HEK293 (cell line): ENCODE measurements around the gene SLC17A6.

Experiments used
- CTCF ChIA-PET: fragments of 350-600 bp; formaldehyde crosslinking; extraction: SDS; loops from one replicate; lab custom pipeline; 2021; ENCODE audit warnings: antibody characterized with exemption; lab: Yijun Ruan, JAX
- POLR2A ChIA-PET: fragments of 300-600 bp; formaldehyde crosslinking; extraction: SDS; loops from one replicate; lab custom pipeline; 2020; ENCODE audit warnings: antibody characterized with exemption, inconsistent platforms; lab: Yijun Ruan, JAX
- H3K27ac ChIP-seq: fragments of 200-500 bp; sonication (Bioruptor generic); 2 replicates; pipeline ENCODE4 v1.5.1; 2014; ENCODE audit warnings: low read depth, low read length, control low read depth, inconsistent platforms; ENCODE audit errors: extremely low read depth
- H3K36me3 ChIP-seq, 2 experiments: fragments of 200-500 bp in 1 of 2; sonication (Bioruptor generic) in 1 of 2; 1 replicate in 1 of 2; 2 replicates in 1 of 2; pipeline ENCODE4 v1.5.1; 2014 to 2017; ENCODE audit warnings: inconsistent platforms in 2 of 2, low read length in 2 of 2; ENCODE audit not compliant: control insufficient read depth in 2 of 2, insufficient read depth in 1 of 2
- H3K4me1 ChIP-seq: fragments of 200-500 bp; sonication (Bioruptor generic); 2 replicates; pipeline ENCODE4 v1.5.1; 2014; ENCODE audit warnings: mild to moderate bottlenecking, low read length, inconsistent platforms; ENCODE audit not compliant: control insufficient read depth, insufficient read depth
- H3K4me3 ChIP-seq: 2 replicates; pipeline ENCODE4 v1.5.1; 2011; ENCODE audit warnings: low read depth, mild to moderate bottlenecking, control low read depth, low read length, moderate library complexity
- H3K9me3 ChIP-seq: fragments of 200-500 bp; sonication (Bioruptor generic); 2 replicates; pipeline ENCODE4 v1.5.1; 2014; ENCODE audit warnings: low read depth, low read length, inconsistent platforms; ENCODE audit not compliant: control insufficient read depth, insufficient read depth
- KLF10 ChIP-seq: fragments of 450-650 bp; IDR thresholded peaks from 2 replicates; pipeline ENCODE4 v1.5.1; 2018; ENCODE audit warnings: missing biosample characterization, mild to moderate bottlenecking, missing genetic modification characterization
- KLF7 ChIP-seq: fragments of 450-650 bp; formaldehyde crosslinking; IDR thresholded peaks from 2 replicates; pipeline ENCODE4 v1.5.1; 2016; ENCODE audit warnings: missing biosample characterization, missing genetic modification characterization, borderline replicate concordance
- PATZ1 ChIP-seq: fragments of 450-650 bp; formaldehyde crosslinking; IDR thresholded peaks from 2 replicates; pipeline ENCODE4 v1.5.1; 2016; ENCODE audit warnings: missing biosample characterization, missing genetic modification characterization
- SETDB1 ChIP-seq: IDR thresholded peaks from one replicate; pipeline ENCODE4 v1.6.1; 2017; ENCODE audit warnings: mild to moderate bottlenecking, low read length, moderate library complexity, mixed read lengths; ENCODE audit not compliant: insufficient read length
- SP7 ChIP-seq: fragments of 450-650 bp; formaldehyde crosslinking; IDR thresholded peaks from 2 replicates; pipeline ENCODE4 v1.5.1; 2016; ENCODE audit warnings: missing biosample characterization, missing genetic modification characterization
- ZBTB11 ChIP-seq: fragments of 450-650 bp; formaldehyde crosslinking; conservative IDR thresholded peaks from 2 replicates; pipeline ENCODE4 v1.5.1; 2016; ENCODE audit warnings: low read depth, missing biosample characterization, missing genetic modification characterization
- ZNF140 ChIP-seq: fragments of 450-650 bp; formaldehyde crosslinking; IDR thresholded peaks from 2 replicates; pipeline ENCODE4 v1.5.1; 2016; ENCODE audit warnings: missing biosample characterization, missing genetic modification characterization
- ZNF174 ChIP-seq: fragments of 450-650 bp; formaldehyde crosslinking; IDR thresholded peaks from 2 replicates; pipeline ENCODE4 v1.5.0; 2017; ENCODE audit warnings: missing biosample characterization, mild to moderate bottlenecking, missing genetic modification characterization
- ZNF221 ChIP-seq: fragments of 450-650 bp; formaldehyde crosslinking; IDR thresholded peaks from 2 replicates; pipeline ENCODE4 v1.5.1; 2017; ENCODE audit warnings: missing biosample characterization, missing genetic modification characterization, borderline replicate concordance
- ZNF239 ChIP-seq: fragments of 450-650 bp; formaldehyde crosslinking; IDR thresholded peaks from 2 replicates; pipeline ENCODE4 v1.5.1; 2016; ENCODE audit warnings: missing biosample characterization, missing genetic modification characterization
- ZNF426 ChIP-seq: fragments of 450-650 bp; formaldehyde crosslinking; IDR thresholded peaks from 2 replicates; pipeline ENCODE4 v1.5.1; 2017; ENCODE audit warnings: missing biosample characterization, missing genetic modification characterization, mild to moderate bottlenecking, inconsistent platforms, moderate library complexity
- ZNF514 ChIP-seq: fragments of 450-650 bp; formaldehyde crosslinking; IDR thresholded peaks from 2 replicates; pipeline ENCODE4 v1.5.1; 2016; ENCODE audit warnings: missing biosample characterization, missing genetic modification characterization
- ZNF544 ChIP-seq: fragments of 450-650 bp; formaldehyde crosslinking; IDR thresholded peaks from 2 replicates; pipeline ENCODE4 v1.5.0; 2017; ENCODE audit warnings: missing biosample characterization, missing genetic modification characterization
- ZNF560 ChIP-seq: fragments of 450-650 bp; formaldehyde crosslinking; IDR thresholded peaks from 2 replicates; pipeline ENCODE4 v1.5.1; 2017; ENCODE audit warnings: missing biosample characterization, missing genetic modification characterization, borderline replicate concordance
- ZNF600 ChIP-seq: fragments of 450-650 bp; formaldehyde crosslinking; IDR thresholded peaks from 2 replicates; pipeline ENCODE4 v1.5.1; 2016; ENCODE audit warnings: missing biosample characterization, missing genetic modification characterization
- ZNF660 ChIP-seq: fragments of 450-650 bp; IDR thresholded peaks from 2 replicates; pipeline ENCODE4 v1.5.1; 2018; ENCODE audit warnings: missing biosample characterization, mild to moderate bottlenecking, missing genetic modification characterization
- ZSCAN30 ChIP-seq: fragments of 450-650 bp; IDR thresholded peaks from 2 replicates; pipeline ENCODE4 v1.5.1; 2018; ENCODE audit warnings: missing biosample characterization, mild to moderate bottlenecking, missing genetic modification characterization, moderate library complexity
- TF ChIP-seq, protein P1 (sequence below): fragments of 450-650 bp; formaldehyde crosslinking; IDR thresholded peaks from 2 replicates; pipeline ENCODE4 v1.5.1; 2016; ENCODE audit warnings: missing biosample characterization, missing genetic modification characterization

Gene SLC17A6

GRCh38 chr11:22342211-22343031 is 4.2 kb downstream of the SLC17A6 start:
- CTCF ChIA-PET = interaction anchor here (0.6 kb wide), 1 partner anchor 197 kb away, joined by 3 read pairs; no protein-coding TSS in a partner anchor
- H3K9me3 ChIP-seq = no peaks in the 10 kb centered on the region
- no peaks in the 10 kb centered on the region for H3K4me1 ChIP-seq
- no peak for TF ChIP-seq KLF10 (tag by site-specific recombination)
- TF ChIP-seq ZNF560 = no peak
- no peak for TF ChIP-seq ZSCAN30 (tag by site-specific recombination)
- no peak for TF ChIP-seq ZNF600 (tag by site-specific recombination)
- no peak for TF ChIP-seq PATZ1
- TF ChIP-seq, protein P1, sequence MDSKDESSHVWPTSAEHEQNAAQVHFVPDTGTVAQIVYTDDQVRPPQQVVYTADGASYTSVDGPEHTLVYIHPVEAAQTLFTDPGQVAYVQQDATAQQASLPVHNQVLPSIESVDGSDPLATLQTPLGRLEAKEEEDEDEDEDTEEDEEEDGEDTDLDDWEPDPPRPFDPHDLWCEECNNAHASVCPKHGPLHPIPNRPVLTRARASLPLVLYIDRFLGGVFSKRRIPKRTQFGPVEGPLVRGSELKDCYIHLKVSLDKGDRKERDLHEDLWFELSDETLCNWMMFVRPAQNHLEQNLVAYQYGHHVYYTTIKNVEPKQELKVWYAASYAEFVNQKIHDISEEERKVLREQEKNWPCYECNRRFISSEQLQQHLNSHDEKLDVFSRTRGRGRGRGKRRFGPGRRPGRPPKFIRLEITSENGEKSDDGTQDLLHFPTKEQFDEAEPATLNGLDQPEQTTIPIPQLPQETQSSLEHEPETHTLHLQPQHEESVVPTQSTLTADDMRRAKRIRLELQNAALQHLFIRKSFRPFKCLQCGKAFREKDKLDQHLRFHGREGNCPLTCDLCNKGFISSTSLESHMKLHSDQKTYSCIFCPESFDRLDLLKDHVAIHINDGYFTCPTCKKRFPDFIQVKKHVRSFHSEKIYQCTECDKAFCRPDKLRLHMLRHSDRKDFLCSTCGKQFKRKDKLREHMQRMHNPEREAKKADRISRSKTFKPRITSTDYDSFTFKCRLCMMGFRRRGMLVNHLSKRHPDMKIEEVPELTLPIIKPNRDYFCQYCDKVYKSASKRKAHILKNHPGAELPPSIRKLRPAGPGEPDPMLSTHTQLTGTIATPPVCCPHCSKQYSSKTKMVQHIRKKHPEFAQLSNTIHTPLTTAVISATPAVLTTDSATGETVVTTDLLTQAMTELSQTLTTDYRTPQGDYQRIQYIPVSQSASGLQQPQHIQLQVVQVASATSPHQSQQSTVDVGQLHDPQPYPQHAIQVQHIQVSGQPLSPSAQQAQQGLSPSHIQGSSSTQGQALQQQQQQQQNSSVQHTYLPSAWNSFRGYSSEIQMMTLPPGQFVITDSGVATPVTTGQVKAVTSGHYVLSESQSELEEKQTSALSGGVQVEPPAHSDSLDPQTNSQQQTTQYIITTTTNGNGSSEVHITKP = no peak
- H3K27ac ChIP-seq = no peak overlapping the region
- POLR2A ChIA-PET = no interaction called here
- no peaks in the 10 kb centered on the region for H3K36me3 ChIP-seq
- no peak overlapping the region for H3K4me3 ChIP-seq

DNA sequence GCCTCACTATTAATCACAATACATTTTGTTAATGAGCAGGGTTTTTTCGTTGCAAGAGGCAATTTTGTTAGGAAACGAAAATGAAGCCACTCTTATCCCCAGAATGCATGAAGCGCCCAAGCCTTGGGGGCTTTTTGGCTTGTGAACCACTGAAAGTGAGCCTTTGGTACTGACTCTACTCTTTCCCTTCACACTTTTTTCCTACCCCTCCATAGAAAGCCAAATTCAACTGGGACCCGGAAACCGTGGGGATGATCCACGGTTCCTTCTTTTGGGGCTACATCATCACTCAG is 4.8 kb downstream of the SLC17A6 start:
- POLR2A ChIA-PET = no interaction called here
- H3K36me3 ChIP-seq = no peaks in the 10 kb centered on the region
- CTCF ChIA-PET = interaction anchor here (0.7 kb wide), 1 partner anchor 1992 kb away, joined by 3 read pairs; no protein-coding TSS in a partner anchor
- TF ChIP-seq SP7 (tag by site-specific recombination) = no peak
- no peak for TF ChIP-seq ZNF140 (tag by site-specific recombination)
- no peak for TF ChIP-seq ZNF544 (tag by site-specific recombination)
- no peak for TF ChIP-seq ZNF426 (tag by site-specific recombination)
- TF ChIP-seq ZNF660 (tag by site-specific recombination) = no peak
- TF ChIP-seq KLF7 (tag by site-specific recombination) = no peak
- TF ChIP-seq SETDB1 = no peak
- no peak for TF ChIP-seq ZNF239 (tag by site-specific recombination)
- H3K27ac ChIP-seq = no peak overlapping the region
- no peak overlapping the region for H3K4me3 ChIP-seq
- H3K4me1 ChIP-seq = no peaks in the 10 kb centered on the region
- H3K9me3 ChIP-seq = no peaks in the 10 kb centered on the region

DNA sequence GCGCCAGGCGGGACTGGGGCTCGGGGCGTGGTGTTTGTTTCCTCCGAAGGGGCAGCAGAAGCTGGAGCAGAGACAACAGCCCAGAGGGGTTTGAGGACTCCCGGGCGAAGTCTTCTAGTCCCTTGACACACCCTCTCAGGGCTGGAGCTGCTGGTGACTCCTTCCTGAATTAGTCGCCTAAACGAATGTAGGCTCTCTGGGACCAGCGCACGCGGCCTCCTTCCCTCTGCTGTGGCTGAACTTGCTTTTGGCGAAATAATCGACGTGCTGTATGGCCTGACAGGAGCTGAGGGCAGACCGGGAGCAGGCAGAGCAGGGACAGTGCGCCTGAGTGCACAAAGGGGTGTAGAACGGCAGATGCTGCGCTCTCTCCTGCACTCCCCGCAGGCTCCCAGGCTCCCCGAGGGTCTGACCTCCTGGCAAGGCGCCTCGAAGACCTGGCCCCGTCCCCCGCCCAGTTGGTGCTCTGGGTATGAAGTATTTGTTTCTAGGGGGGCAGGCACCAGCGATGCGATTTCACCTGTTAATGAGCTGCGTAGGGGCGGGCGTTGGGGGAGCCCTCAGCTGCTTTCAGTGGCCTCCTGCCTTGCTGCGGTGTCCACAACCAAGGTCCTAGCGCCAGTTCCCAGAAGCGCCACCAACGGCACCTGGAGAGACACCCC is 5.3 kb downstream of the SLC17A6 start:
- Histone ChIP-seq H3K4me1 (no peaks in the 10 kb centered on the region), H3K36me3 (no peaks in the 10 kb centered on the region)
- POLR2A ChIA-PET = no interaction called here
- no peak for TF ChIP-seq ZNF174 (tag by site-specific recombination)
- TF ChIP-seq ZBTB11 (tag by site-specific recombination) = no peak
- TF ChIP-seq KLF7 (tag by site-specific recombination) = no peak
- no peak for TF ChIP-seq ZNF514 (tag by site-specific recombination)
- TF ChIP-seq ZNF221 = no peak
- TF ChIP-seq, all 188 proteins: peak for 0
- CTCF ChIA-PET = interaction anchor here (0.7 kb wide), 1 partner anchor 1992 kb away, joined by 3 read pairs; no protein-coding TSS in a partner anchor
- Histone ChIP-seq H3K9me3 (no peaks in the 10 kb centered on the region), H3K4me3 (no peak overlapping the region), H3K27ac (no peak overlapping the region)
